Bronchial smooth muscle cell (primary cell): ENCODE measurements around the gene DUOX1. TPM values are rescaled to one million over a fixed set of nuclear protein-coding genes. Genes with fewer than 3 reads are reported as not detected.

Experiments
- total RNA-seq: library from RNA; depleted of rRNA; stranded (reverse); fragments of >200 nt; gene quantifications from 2 replicates; pipeline ENCODE4 v1.2.1, GENCODE V29; 2014

DUOX1 gene
- total RNA-seq: under 0.01 and 0.16 TPM in 2 replicates

DNA sequence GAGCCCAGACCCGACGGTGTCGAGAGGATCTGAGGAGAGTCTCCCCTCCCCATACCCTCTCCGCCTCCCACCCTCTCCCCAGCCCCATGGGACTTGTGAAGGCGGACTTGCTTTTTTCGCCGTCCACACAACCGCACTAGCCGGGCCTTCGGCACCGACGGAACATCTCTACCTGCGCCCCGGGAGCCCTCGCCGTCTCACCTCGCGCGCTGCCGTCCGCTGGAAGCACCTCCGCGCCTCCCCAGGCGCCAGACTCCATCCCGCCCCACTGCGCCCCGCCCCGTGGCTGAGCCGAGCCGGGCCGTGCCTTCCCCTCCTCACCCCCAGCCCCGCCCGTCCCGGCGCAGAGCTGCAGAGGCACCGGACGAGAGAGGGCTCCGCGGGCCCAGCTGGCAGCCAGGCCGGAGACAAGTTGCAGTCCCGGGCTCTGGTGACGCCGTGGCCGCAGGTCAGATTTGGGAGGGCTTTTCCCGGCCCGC lies at the start of gene DUOX1, which contains the start of gene DUOXA1:
TSS of gene DUOX1 (plus strand) at position 344 of the 479 bp plus-strand sequence. CDS start 1,973 bp downstream, outside the sequence.
TSS of gene DUOXA1 (minus strand) at position 229 of the 479 bp plus-strand sequence. CDS start 6,865 bp downstream, outside the sequence.

GRCh38 chr15:45114076-45114750 lies 15.6 kb upstream of the DUOX1 start, which contains the start of the genes DUOX2 and DUOXA2:
Gene DUOX2 (minus strand): TSS chr15:45114172. CDS start chr15:45113411, 761 bp downstream.
Gene DUOXA2 (plus strand): TSS chr15:45114326. CDS start chr15:45114606, 280 bp downstream.

DNA sequence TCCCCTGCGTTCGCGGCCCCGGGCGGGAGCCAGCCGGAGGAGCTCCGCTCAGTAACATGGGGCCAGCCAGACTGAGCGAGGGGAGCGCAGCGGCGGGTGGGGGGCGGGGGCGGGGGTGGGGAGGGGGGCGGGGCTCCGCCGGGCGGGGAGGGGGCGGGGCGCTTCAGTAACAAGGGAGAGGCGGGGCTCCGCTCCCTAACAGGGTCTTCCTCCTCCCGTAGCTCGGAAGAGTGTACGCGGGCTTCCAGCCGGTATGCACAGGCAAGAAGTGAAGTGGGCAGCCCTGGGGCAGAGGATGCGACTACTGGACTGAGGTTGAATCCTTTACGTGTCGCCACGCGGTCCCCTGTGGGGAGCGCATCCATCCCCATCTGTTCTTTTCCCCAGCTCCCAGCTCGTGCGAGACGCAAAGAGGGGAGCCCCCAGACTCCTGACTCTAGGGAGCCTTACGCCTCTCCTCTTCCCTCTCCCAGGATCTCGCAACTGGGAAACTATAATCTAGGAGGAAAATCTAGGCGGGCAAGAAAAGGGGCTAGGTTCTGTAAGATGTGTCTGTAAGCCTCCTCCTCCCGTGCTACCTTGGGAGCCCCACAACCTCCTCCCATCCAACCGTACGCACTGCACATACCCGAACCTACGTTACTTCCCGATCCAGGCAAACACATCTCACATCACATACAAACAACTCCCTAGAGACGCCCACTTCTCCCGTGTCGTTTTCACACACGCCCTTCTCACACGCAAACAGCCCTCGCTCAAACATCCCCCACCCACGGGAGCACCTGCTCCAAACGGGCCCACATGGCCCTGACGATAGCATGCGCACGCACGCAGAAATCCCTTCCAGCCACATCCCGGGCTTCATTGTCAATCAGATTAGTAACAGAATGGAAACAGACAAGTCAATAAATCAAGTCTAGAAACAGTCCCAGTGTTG lies 58.4 kb downstream of the DUOX1 start, which contains the start of gene SHF:
TSS of gene SHF (minus strand) at position 73 of the 937 bp plus-strand sequence. CDS start at position 58, 15 bp downstream.

Other genes with a start within 250 kb of the DUOX1 start
- gene TERB2, start 173.3 kb upstream of the DUOX1 start, total RNA-seq: not detected in 2 replicates
- gene SORD, start 106.8 kb upstream of the DUOX1 start, total RNA-seq: 4.6 and 6.9 TPM in 2 replicates
- gene DUOX2, start 15.8 kb upstream of the DUOX1 start, total RNA-seq: under 0.01 TPM in 2 replicates
- not detected in 2 replicates for gene DUOXA2, start 15.7 kb upstream of the DUOX1 start, total RNA-seq
- under 0.01 TPM in 2 replicates for gene DUOXA1, start 115 bp upstream of the DUOX1 start, total RNA-seq
- gene SHF, start 58.0 kb downstream of the DUOX1 start, total RNA-seq: 1.4 and 2.7 TPM in 2 replicates
- not detected in 2 replicates for gene SLC28A2, start 122.2 kb downstream of the DUOX1 start, total RNA-seq
- gene GATM, start 248.6 kb downstream of the DUOX1 start, total RNA-seq: 0.16 and 0.17 TPM in 2 replicates